ENCODE measurements around the gene PRDM2. TPM values are rescaled to one million over a fixed set of nuclear protein-coding genes. Genes with fewer than 3 reads are reported as not detected.

Gene PRDM2, protein sequence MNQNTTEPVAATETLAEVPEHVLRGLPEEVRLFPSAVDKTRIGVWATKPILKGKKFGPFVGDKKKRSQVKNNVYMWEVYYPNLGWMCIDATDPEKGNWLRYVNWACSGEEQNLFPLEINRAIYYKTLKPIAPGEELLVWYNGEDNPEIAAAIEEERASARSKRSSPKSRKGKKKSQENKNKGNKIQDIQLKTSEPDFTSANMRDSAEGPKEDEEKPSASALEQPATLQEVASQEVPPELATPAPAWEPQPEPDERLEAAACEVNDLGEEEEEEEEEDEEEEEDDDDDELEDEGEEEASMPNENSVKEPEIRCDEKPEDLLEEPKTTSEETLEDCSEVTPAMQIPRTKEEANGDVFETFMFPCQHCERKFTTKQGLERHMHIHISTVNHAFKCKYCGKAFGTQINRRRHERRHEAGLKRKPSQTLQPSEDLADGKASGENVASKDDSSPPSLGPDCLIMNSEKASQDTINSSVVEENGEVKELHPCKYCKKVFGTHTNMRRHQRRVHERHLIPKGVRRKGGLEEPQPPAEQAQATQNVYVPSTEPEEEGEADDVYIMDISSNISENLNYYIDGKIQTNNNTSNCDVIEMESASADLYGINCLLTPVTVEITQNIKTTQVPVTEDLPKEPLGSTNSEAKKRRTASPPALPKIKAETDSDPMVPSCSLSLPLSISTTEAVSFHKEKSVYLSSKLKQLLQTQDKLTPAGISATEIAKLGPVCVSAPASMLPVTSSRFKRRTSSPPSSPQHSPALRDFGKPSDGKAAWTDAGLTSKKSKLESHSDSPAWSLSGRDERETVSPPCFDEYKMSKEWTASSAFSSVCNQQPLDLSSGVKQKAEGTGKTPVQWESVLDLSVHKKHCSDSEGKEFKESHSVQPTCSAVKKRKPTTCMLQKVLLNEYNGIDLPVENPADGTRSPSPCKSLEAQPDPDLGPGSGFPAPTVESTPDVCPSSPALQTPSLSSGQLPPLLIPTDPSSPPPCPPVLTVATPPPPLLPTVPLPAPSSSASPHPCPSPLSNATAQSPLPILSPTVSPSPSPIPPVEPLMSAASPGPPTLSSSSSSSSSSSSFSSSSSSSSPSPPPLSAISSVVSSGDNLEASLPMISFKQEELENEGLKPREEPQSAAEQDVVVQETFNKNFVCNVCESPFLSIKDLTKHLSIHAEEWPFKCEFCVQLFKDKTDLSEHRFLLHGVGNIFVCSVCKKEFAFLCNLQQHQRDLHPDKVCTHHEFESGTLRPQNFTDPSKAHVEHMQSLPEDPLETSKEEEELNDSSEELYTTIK (N-terminal part only)
- polyA plus RNA-seq (2012; ENCODE audit: insufficient read depth, insufficient read length, low read depth): 15.2 TPM

- Histone ChIP-seq H3K27me3 (no peaks in the 10 kb centered on the region), H3K4me3 (ENCODE audit: low read depth, low read length) (peak within 1 kb of the TSS; percentile 60), H3K9me3 (no peaks in the 10 kb centered on the region), H3K4me1 (no peaks in the 10 kb centered on the region), H3K36me3 (no peaks in the 10 kb centered on the region)
- TF ChIP-seq CTCF (IDR thresholded peaks at IDR 0.05; ENCODE audit: low read depth, low read length): no peak
- DNase-seq: peak; percentile 52
These were observed at the start of gene PRDM2 for GRCh38 chr1:13699936-13700520. TSS of gene PRDM2 (plus strand) at chr1:13700188. CDS start at chr1:13715606, 15,418 bp downstream.

- DNase-seq: no peak
- Histone ChIP-seq H3K4me3 (ENCODE audit: low read depth, low read length) (no peak overlapping the region), H3K9me3 (no peaks in the 10 kb centered on the region), H3K27me3 (no peaks in the 10 kb centered on the region), H3K36me3 (no peaks in the 10 kb centered on the region), H3K4me1 (no peaks in the 10 kb centered on the region)
- TF ChIP-seq CTCF (IDR thresholded peaks at IDR 0.05; ENCODE audit: low read depth, low read length): no peak
These were observed 48.7 kb upstream of the PRDM2 start for GRCh38 chr1:13651279-13651678.

DNA sequence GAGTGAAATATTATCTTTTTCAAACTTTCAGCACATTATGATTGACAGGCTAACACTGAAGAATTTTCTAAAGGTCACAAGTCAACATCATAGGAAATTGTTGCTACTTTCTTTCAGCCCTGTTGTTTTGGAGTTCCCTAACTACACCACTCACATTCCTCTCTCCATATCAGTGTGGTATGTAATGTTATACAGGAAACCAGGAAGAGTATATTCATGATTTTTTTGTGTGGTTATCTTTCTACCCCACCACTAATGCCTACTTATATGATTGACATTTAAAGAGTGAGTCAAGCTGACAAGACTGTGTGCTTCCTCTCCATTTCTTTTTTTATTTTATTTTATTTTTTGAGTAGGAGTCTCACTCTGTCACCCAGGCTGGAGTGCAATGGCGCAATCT is 47.8 kb upstream of the PRDM2 start:
- H3K27me3 ChIP-seq: no peaks in the 10 kb centered on the region
- H3K4me3 ChIP-seq (ENCODE audit: low read depth, low read length): no peak overlapping the region
- no peaks in the 10 kb centered on the region for H3K9me3 ChIP-seq
- no peaks in the 10 kb centered on the region for H3K36me3 ChIP-seq
- H3K4me1 ChIP-seq: no peaks in the 10 kb centered on the region
- DNase-seq: no peak
- no peak for TF ChIP-seq CTCF (IDR thresholded peaks at IDR 0.05; ENCODE audit: low read depth, low read length)

DNA sequence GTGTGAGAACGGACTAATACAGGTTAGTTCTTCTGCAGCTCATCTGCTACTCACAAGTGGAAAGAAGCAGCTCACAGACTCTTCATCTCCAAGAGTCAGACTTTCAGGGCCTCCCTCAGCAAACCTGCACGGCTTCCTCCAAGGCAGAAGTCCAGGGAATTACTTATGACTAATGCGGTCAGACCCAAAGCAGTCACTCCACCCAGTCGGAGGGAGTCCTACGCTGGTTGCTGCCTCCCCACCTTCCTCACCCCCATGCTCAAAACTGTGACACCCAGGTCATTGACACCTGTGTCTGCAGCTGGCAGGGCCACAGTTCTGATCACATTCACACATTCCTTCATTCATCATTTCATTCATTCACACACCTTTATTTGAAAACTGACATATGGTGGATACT is 38.4 kb upstream of the PRDM2 start:
- Histone ChIP-seq H3K27me3 (no peaks in the 10 kb centered on the region), H3K36me3 (no peaks in the 10 kb centered on the region), H3K4me3 (ENCODE audit: low read depth, low read length) (no peak overlapping the region), H3K4me1 (no peaks in the 10 kb centered on the region), H3K9me3 (no peaks in the 10 kb centered on the region)
- no peak for DNase-seq
- TF ChIP-seq CTCF (IDR thresholded peaks at IDR 0.05; ENCODE audit: low read depth, low read length): no peak

DNA sequence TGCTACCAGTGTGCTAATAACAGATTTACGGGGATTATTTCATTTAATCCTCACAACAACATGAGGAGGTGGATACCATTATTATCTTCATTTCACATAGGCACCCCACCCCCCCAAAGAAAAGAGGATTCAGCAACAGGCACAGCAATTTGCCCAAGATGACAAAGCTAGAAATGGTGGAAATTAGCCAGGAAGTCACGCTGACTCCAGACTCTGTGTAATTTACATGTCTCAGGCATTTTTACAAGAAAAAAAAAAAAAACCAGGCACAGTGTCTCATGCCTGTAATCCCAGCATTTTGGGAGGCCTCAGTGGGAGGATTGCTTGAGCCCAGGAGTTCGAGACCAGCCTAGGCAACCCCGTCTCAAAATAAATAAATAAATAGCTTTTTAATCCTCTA is 37.5 kb upstream of the PRDM2 start:
- H3K4me1 ChIP-seq: no peaks in the 10 kb centered on the region
- DNase-seq: no peak
- no peak overlapping the region for H3K4me3 ChIP-seq (ENCODE audit: low read depth, low read length)
- no peaks in the 10 kb centered on the region for H3K27me3 ChIP-seq
- TF ChIP-seq CTCF (IDR thresholded peaks at IDR 0.05; ENCODE audit: low read depth, low read length): no peak
- H3K9me3 ChIP-seq: no peaks in the 10 kb centered on the region
- H3K36me3 ChIP-seq: no peaks in the 10 kb centered on the region

Data from BE2C (cell line).